GM12878 (cell line): Measurements from ENCODE around the gene CYP2C19. TPM values are rescaled to one million over a fixed set of nuclear protein-coding genes. Genes with fewer than 3 reads are reported as not detected.

ENCODE experiments used
- ATAC-seq: fragments of 200-7000 bp; cut with Tn5 transposase; 3 replicates; pipeline ENCODE4 v1.9.1; 2020; ENCODE audit warnings: mild to moderate bottlenecking, moderate library complexity
- BruUV-seq: library from RNA; stranded (reverse); fragments of 400-500 nt; replicated peaks from 2 replicates; lab custom pipeline; 2021; lab: Mats Ljungman, UMichigan
- CTCF ChIA-PET: fragments of 300-600 bp; sonication (Branson Sonifier 250); formaldehyde crosslinking; extraction: SDS; loops from one replicate; lab custom pipeline; 2021; ENCODE audit warnings: inconsistent platforms; lab: Yijun Ruan, JAX
- POLR2A ChIA-PET: fragments of 350-600 bp; formaldehyde crosslinking; extraction: SDS; loops from one replicate; lab custom pipeline; 2021; ENCODE audit warnings: inconsistent platforms; lab: Charles Lee
- RAD21 ChIA-PET: fragments of 300-600 bp; sonication (Branson Sonifier 250); formaldehyde crosslinking; loops from one replicate; lab custom pipeline; 2023; ENCODE audit warnings: antibody characterized with exemption; ENCODE audit not compliant: unreplicated experiment; lab: Charles Lee
- SMC1A ChIA-PET: fragments of 300-600 bp; sonication (Branson Sonifier 250); formaldehyde crosslinking; loops from one replicate; lab custom pipeline; 2023; ENCODE audit not compliant: unreplicated experiment, uncharacterized antibody; lab: Charles Lee
- DNase-seq: peaks from one replicate; pipeline ENCODE4 v3.0.0-alpha.2; 2011; ENCODE audit warnings: low read depth, low spot score
- FAIRE-seq: peaks from 3 replicates; lab custom pipeline; 2011; peaks lifted over from hg19 to GRCh38; lab: Jason Lieb, UNC
- H2AFZ ChIP-seq: 2 replicates; pipeline ENCODE4 v1.6.0; 2011; ENCODE audit warnings: low read depth, low read length, control low read depth; ENCODE audit not compliant: control insufficient read depth
- H3K27ac ChIP-seq: 2 replicates; pipeline ENCODE4 v1.5.1; 2011; ENCODE audit warnings: control low read depth; ENCODE audit not compliant: control insufficient read depth, insufficient read depth
- H3K27me3 ChIP-seq, 2 experiments: replicated peaks in 1 of 2; 2 replicates each; pipeline versions ENCODE4 v1.6.0 to v1.6.1; 2011; ENCODE audit warnings: low read length in 1 of 2; ENCODE audit not compliant: control insufficient read depth in 2 of 2, insufficient read depth in 2 of 2
- H3K36me3 ChIP-seq, 2 experiments: 2 replicates each; pipeline ENCODE4 v1.5.1; 2011; ENCODE audit warnings: low read length in 1 of 2; ENCODE audit not compliant: control insufficient read depth in 2 of 2, insufficient read depth in 2 of 2
- H3K4me1 ChIP-seq: 2 replicates; pipeline ENCODE4 v1.6.1; 2011; ENCODE audit warnings: mild to moderate bottlenecking, low read length, moderate library complexity, mixed read lengths; ENCODE audit not compliant: control insufficient read depth, insufficient read depth
- H3K4me2 ChIP-seq: 2 replicates; pipeline ENCODE4 v1.6.0; 2011; ENCODE audit warnings: control low read depth; ENCODE audit not compliant: control insufficient read depth, insufficient read depth
- H3K4me3 ChIP-seq: fragments of 200-600 bp; sonication (generic); 2 replicates; pipeline ENCODE4 v1.5.1; 2016
- H3K79me2 ChIP-seq: 2 replicates; pipeline ENCODE4 v1.6.0; 2011; ENCODE audit warnings: low read length; ENCODE audit not compliant: control insufficient read depth, insufficient read depth
- H3K9ac ChIP-seq: 2 replicates; pipeline ENCODE4 v1.8.0; 2011; ENCODE audit warnings: low read length, control low read depth, mixed read lengths; ENCODE audit not compliant: control insufficient read depth, insufficient read depth
- H3K9me3 ChIP-seq: replicated peaks from 3 replicates; pipeline ENCODE4 v1.5.1; 2011; ENCODE audit warnings: mild to moderate bottlenecking, low read length; ENCODE audit not compliant: control insufficient read depth, insufficient read depth
- H4K20me1 ChIP-seq: 2 replicates; pipeline ENCODE4 v1.6.0; 2011; ENCODE audit not compliant: control insufficient read depth, insufficient read depth
- CREM ChIP-seq: IDR thresholded peaks from 2 replicates; pipeline ENCODE4 v1.6.1; 2014; ENCODE audit warnings: antibody characterized with exemption, low read depth
- ELK1 ChIP-seq: IDR thresholded peaks from 2 replicates; pipeline ENCODE4 v1.6.1; 2012; ENCODE audit warnings: low read depth, low read length, improper control_type of control experiment
- EP300 ChIP-seq, 2 experiments: fragments of 150-350 bp in 1 of 2; IDR thresholded peaks; 2 replicates each; pipeline ENCODE4 v1.6.1; 2011 to 2012; ENCODE audit warnings: low read depth in 2 of 2, low read length in 2 of 2, borderline replicate concordance in 1 of 2, improper control_type of control experiment in 1 of 2, inconsistent platforms in 1 of 2; ENCODE audit not compliant: control insufficient read depth in 1 of 2
- HDGF ChIP-seq: fragments of 450-650 bp; IDR thresholded peaks from 2 replicates; pipeline ENCODE4 v1.6.1; 2016; ENCODE audit warnings: antibody characterized with exemption
- IRF4 ChIP-seq: IDR thresholded peaks from 2 replicates; pipeline ENCODE4 v1.6.1; 2011; ENCODE audit warnings: low read depth, low read length
- MYB ChIP-seq: fragments of 150-350 bp; IDR thresholded peaks from 2 replicates; pipeline ENCODE4 v1.6.1; 2014; ENCODE audit warnings: mild to moderate bottlenecking, low read depth, low read length, borderline replicate concordance
- NBN ChIP-seq: fragments of 450-650 bp; IDR thresholded peaks from 2 replicates; pipeline ENCODE4 v1.6.1; 2016
- PBX3 ChIP-seq: IDR thresholded peaks from 2 replicates; pipeline ENCODE4 v1.6.1; 2011; ENCODE audit warnings: mild to moderate bottlenecking, low read depth, low read length, moderate library complexity; ENCODE audit not compliant: insufficient replicate concordance
- RBBP5 ChIP-seq: fragments of 200-600 bp; sonication (generic); conservative IDR thresholded peaks from 2 replicates; pipeline ENCODE4 v1.6.1; 2016
- SKIL ChIP-seq: fragments of 450-650 bp; IDR thresholded peaks from 2 replicates; pipeline ENCODE4 v1.6.1; 2017; ENCODE audit warnings: mild to moderate bottlenecking, low read depth, inconsistent platforms; ENCODE audit not compliant: poor library complexity, severe bottlenecking
- SREBF1 ChIP-seq: IDR thresholded peaks from 2 replicates; pipeline ENCODE4 v1.6.1; 2012; ENCODE audit warnings: mild to moderate bottlenecking, low read length
- WGBS: methylation state at CpG from one replicate; pipeline ENCODE4 v1.1.6; 2016; ENCODE audit warnings: low lambda C conversion rate; ENCODE audit not compliant: insufficient replicate concordance, insufficient coverage; ENCODE audit errors: missing lambda C conversion rate; 5-methylcytosine and 5-hydroxymethylcytosine counted together
- in situ Hi-C: fragments of 300-500 bp; cut with MboI; formaldehyde crosslinking; loops from 9 replicates; pipeline ENCODE4 v1.14.3; 2018; ENCODE audit warnings: mixed read lengths
- intact Hi-C: fragments of 100-400 bp; cut with micrococcal nuclease; formaldehyde crosslinking; loops from one replicate; pipeline ENCODE4 v1.14.2; 2022; ENCODE audit not compliant: unreplicated experiment
- polyA plus RNA-seq, 11 experiments: library from polyadenylated mRNA; depleted of rRNA in 4 of 11; unstranded in 6 of 11; stranded (reverse) in 5 of 11; fragments of >200 nt; fragmentation: Nextera tagmentation in 4 of 11; fragmentation: Illumina TruSeq in 1 of 11; extraction: Ambion mirVana in 4 of 11; extraction: Trizol in 1 of 11; gene quantifications; 1 replicate in 1 of 11; 2 replicates in 10 of 11; pipeline versions ENCODE4 v1.2.1 to v1.2.3, GENCODE V29; 2011 to 2016; ENCODE audit warnings: inconsistent platforms in 2 of 11, missing spikeins in 2 of 11, low read depth in 1 of 11
- total RNA-seq, 4 experiments: library from RNA; depleted of rRNA in 3 of 4; stranded (reverse); fragments of >200 nt in 3 of 4; fragmentation: Illumina TruSeq in 1 of 4; extraction: Trizol in 1 of 4; gene quantifications; 2 replicates each; pipeline versions ENCODE4 v1.2.1 to v1.2.3, GENCODE V29; 2013 to 2021

The CYP2C19 gene
- total and polyA plus RNA-seq, 10 of the 15 experiments (the other 5 are each of a cell fraction or from before 2014, with no cell fraction given): not detected

GRCh38 chr10:94879214-94879613 is 116.7 kb downstream of the CYP2C19 start (continued):
- no peak for TF ChIP-seq ELK1
- TF ChIP-seq, all 136 proteins: peak for 0

- no peak overlapping the region for H3K4me2 ChIP-seq
- no peaks in the 10 kb centered on the region for H3K36me3 ChIP-seq
- no peak for FAIRE-seq
- in situ Hi-C loops (no loop called here), intact Hi-C loops (loop anchor here (10.0 kb wide), 1 partner anchor 56 kb away; no protein-coding TSS in a partner anchor)
- H3K27ac ChIP-seq: no peak overlapping the region
- ChIA-PET SMC1A (interaction anchor here (0.6 kb wide), 1 partner anchor 1926 kb away, joined by 4 read pairs; no protein-coding TSS in a partner anchor), POLR2A (no interaction called here), RAD21 (no interaction called here), CTCF (no interaction called here)
- DNase-seq: no peak
- no peak for TF ChIP-seq SREBF1
- no peak for TF ChIP-seq PBX3
- TF ChIP-seq CREM: no peak
- no peak for TF ChIP-seq NBN
- no peak for TF ChIP-seq HDGF
- no peak for TF ChIP-seq MYB
- TF ChIP-seq IRF4: no peak
- TF ChIP-seq SKIL: no peak
- no peak for TF ChIP-seq EP300 (IDR thresholded peaks at IDR 0.05; ENCODE audit: borderline replicate concordance in 1 of 2, control insufficient read depth in 1 of 2, low read depth in 2 of 2, low read length in 2 of 2)
- no peak for TF ChIP-seq RBBP5
- H4K20me1 ChIP-seq: no peaks in the 10 kb centered on the region
- no peaks in the 10 kb centered on the region for H3K79me2 ChIP-seq
- 32% methylated on average over 3 of the region's 3 CpGs for WGBS
- BruUV-seq: no TSS peak
- H2AFZ ChIP-seq: no peak overlapping the region
- no peaks in the 10 kb centered on the region for H3K9me3 ChIP-seq
- ATAC-seq: no peak
- no peaks in the 10 kb centered on the region for H3K4me1 ChIP-seq
- no peaks in the 10 kb centered on the region for H3K27me3 ChIP-seq
- H3K9ac ChIP-seq: no peak overlapping the region
- no peak overlapping the region for H3K4me3 ChIP-seq
Measured at GRCh38 chr10:94889123-94889522, 126.6 kb downstream of the CYP2C19 start.
